Mucosa of rectum (tissue), 2 donors: Measurements from ENCODE around the gene CSF2.
"Not testable (repeated sequence)": the region's sequence is repeated elsewhere in the genome, so short reads cannot be mapped to it uniquely, and the experiment has no call there.

Experiments
- H3K27ac ChIP-seq, 2 donors: one replicate each; pipeline ENCODE4 v1.7.0; 2013; ENCODE audit warnings: inconsistent platforms in 2 of 2, low read depth in 2 of 2, low read length in 2 of 2
- H3K27me3 ChIP-seq, 2 donors: one replicate each; pipeline ENCODE4 v1.7.0; 2013; ENCODE audit warnings: low read length in 2 of 2; ENCODE audit not compliant: control insufficient read depth in 2 of 2, insufficient read depth in 2 of 2
- H3K36me3 ChIP-seq, 2 donors: one replicate each; pipeline ENCODE4 v1.7.0; 2013; ENCODE audit warnings: low read length in 2 of 2; ENCODE audit not compliant: control insufficient read depth in 2 of 2, insufficient read depth in 2 of 2
- H3K4me1 ChIP-seq, 2 donors: one replicate each; pipeline ENCODE4 v1.7.0; 2013; ENCODE audit warnings: low read length in 2 of 2, mild to moderate bottlenecking in 1 of 2; ENCODE audit not compliant: control insufficient read depth in 2 of 2, insufficient read depth in 2 of 2
- H3K4me3 ChIP-seq, 2 donors: one replicate each; pipeline ENCODE4 v1.7.0; 2013; ENCODE audit warnings: low read length in 2 of 2
- H3K9ac ChIP-seq, 2 donors: one replicate each; pipeline ENCODE4 v1.7.0; 2013; ENCODE audit warnings: low read length in 2 of 2, low read depth in 1 of 2, mild to moderate bottlenecking in 1 of 2
- H3K9me3 ChIP-seq, 2 donors: one replicate each; pipeline ENCODE4 v1.7.0; 2013; ENCODE audit warnings: low read length in 2 of 2; ENCODE audit not compliant: control insufficient read depth in 2 of 2
- donor health status: healthy.
- donor health status: Normal muscosa, but diverticular disease.

Gene CSF2

DNA sequence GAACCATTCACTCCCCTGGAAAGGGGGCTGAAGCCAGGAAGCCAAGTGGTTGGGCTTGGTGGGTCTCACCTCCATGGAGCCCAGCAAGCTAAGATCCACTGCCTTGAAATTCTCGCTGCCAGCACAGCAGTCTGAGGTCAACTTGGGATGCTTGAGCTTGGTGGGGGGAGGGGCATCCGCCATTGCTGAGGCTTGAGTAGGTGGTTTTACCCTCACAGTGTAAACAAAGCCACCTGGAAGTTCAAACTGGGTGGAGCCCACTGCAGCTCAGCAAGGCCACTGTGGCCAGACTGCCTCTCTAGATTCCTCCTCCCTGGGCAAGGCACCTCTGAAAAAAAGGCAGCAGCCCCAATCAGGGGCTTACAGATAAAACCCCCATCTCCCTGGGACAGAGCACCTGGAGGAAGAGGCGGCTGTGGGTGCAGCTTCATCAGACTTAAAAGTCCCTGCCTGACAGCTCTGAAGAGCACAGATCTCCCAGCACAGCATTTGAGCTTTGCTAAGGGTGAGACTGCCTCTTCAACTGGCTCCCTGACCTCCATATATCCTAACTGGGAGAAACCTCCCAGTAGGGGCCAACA lies 43.4 kb downstream of the CSF2 start:
- not testable (repeated sequence) for H3K27me3 ChIP-seq, H3K9me3 ChIP-seq, H3K9ac ChIP-seq, H3K27ac ChIP-seq, H3K36me3 ChIP-seq, H3K4me1 ChIP-seq, H3K4me3 ChIP-seq

DNA sequence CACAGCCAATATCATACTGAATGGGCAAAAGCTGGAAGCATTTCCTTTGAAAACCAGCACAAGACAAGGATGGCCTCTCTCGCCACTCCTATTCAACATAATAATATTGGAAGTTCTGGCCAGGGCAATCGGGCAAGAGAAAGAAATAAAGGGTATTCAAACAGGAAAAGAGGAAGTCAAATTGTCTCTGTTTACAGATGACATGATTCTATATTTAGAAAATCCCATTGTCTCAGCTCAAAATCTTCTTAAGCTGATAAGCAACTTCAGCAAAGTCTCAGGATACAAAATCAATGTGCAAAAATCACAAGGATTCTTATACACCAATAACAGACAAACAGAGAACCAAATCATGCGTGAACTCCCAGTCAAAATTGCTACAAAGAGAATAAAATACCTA lies 47.1 kb downstream of the CSF2 start:
- not testable (repeated sequence) for H3K4me1 ChIP-seq, H3K9ac ChIP-seq, H3K4me3 ChIP-seq, H3K27ac ChIP-seq, H3K27me3 ChIP-seq, H3K36me3 ChIP-seq, H3K9me3 ChIP-seq

DNA sequence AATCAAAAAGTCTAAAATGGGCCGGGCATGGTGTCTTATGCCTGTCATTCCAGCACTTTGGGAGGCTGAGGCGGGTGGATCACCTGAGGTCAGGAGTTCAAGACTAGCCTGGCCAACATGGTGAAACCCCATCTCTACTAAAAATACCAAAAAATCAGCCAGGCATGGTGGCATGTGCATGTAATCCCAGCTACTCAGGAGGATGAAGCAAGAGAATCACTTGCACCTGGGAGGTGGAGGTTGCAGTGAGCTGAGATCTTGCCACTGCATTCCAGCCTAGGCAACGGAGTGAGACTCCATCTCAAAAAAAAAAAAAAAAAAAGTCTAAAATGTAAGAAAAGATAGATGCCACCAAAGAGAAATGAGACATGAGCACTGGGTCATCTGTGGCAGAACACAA lies 49.4 kb downstream of the CSF2 start:
- not testable (repeated sequence) for H3K27me3 ChIP-seq, H3K27ac ChIP-seq, H3K36me3 ChIP-seq

DNA sequence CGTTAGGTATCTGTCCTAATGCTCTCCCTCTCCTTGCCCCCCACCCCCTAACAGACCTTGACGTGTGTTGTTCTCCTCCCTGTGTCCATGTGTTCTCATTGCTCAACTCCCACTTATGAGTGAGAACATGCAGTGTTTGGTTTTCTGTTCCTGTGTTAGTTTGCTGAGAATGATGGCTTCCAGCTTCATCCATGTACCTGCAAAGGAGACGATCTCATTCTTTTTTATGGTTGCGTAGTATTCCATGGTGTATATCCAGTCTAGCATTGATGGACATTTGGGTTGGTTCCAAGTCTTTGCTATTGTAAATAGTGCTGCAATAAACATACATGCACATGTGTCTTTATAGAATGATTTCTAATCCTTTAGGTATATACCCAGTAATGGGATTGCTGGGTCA lies 50.0 kb downstream of the CSF2 start:
- H3K36me3 ChIP-seq, H3K27me3 ChIP-seq, H3K4me3 ChIP-seq, H3K9me3 ChIP-seq, H3K4me1 ChIP-seq, H3K9ac ChIP-seq, H3K27ac ChIP-seq: not testable (repeated sequence)

More for the DNA sequence above, 49.4 kb downstream of the CSF2 start:
- not testable (repeated sequence) for H3K9me3 ChIP-seq, H3K4me3 ChIP-seq, H3K9ac ChIP-seq, H3K4me1 ChIP-seq
